GM18499 (cell line): ENCODE measurements around the gene SERPINB12.
A peak's percentile ranks its signal among the peaks of the same experiment; 100 is the strongest.

Experiments used
- ATAC-seq: cut with Tn5 transposase; IDR thresholded peaks from one replicate; pipeline ENCODE4 v1.9.1; 2021; ENCODE audit warnings: moderate number of reproducible peaks; ENCODE audit not compliant: insufficient read depth, unreplicated experiment

Gene SERPINB12

GRCh38 chr18:63550068-63550467 is 7.9 kb downstream of the SERPINB12 start:
- no peak for ATAC-seq

- ATAC-seq, result no peak
Measured at GRCh38 chr18:63551769-63552168, 9.6 kb downstream of the SERPINB12 start.

GRCh38 chr18:63552581-63552980 is 10.4 kb downstream of the SERPINB12 start:
- no peak for ATAC-seq

GRCh38 chr18:63553081-63553480 is 10.9 kb downstream of the SERPINB12 start:
- no peak for ATAC-seq

GRCh38 chr18:63559567-63560491 is 17.7 kb downstream of the SERPINB12 start:
- ATAC-seq, result no peak

GRCh38 chr18:63562284-63562683 is 20.1 kb downstream of the SERPINB12 start:
- ATAC-seq, result peak; percentile 50

GRCh38 chr18:63564021-63564420 is 21.9 kb downstream of the SERPINB12 start:
- no peak for ATAC-seq

GRCh38 chr18:63564561-63564960 is 22.4 kb downstream of the SERPINB12 start:
- ATAC-seq, result no peak

GRCh38 chr18:63567276-63567675 is 25.1 kb downstream of the SERPINB12 start:
- no peak for ATAC-seq

- ATAC-seq, result no peak
Measured at GRCh38 chr18:63567825-63568224, 25.7 kb downstream of the SERPINB12 start.

GRCh38 chr18:63570721-63571120 is 28.6 kb downstream of the SERPINB12 start:
- ATAC-seq, result no peak

- no peak for ATAC-seq
Measured at GRCh38 chr18:63575681-63576080, 33.5 kb downstream of the SERPINB12 start.

- no peak for ATAC-seq
Measured at GRCh38 chr18:63578357-63578958, 36.3 kb downstream of the SERPINB12 start.

- no peak for ATAC-seq
Measured at GRCh38 chr18:63579616-63580015, 37.4 kb downstream of the SERPINB12 start.

GRCh38 chr18:63585988-63586387 is 43.8 kb downstream of the SERPINB12 start:
- ATAC-seq, result no peak

GRCh38 chr18:63586431-63586830 is 44.3 kb downstream of the SERPINB12 start:
- no peak for ATAC-seq

- ATAC-seq, result no peak
Measured at GRCh38 chr18:63586966-63587365, 44.8 kb downstream of the SERPINB12 start, which contains the start of gene SERPINB13. SERPINB13 (plus strand) TSS chr18:63587343; CDS start chr18:63588668, 1,325 bp downstream.

GRCh38 chr18:63588909-63589308 is 46.7 kb downstream of the SERPINB12 start:
- ATAC-seq, result no peak

- no peak for ATAC-seq
Measured at GRCh38 chr18:63590373-63590772, 48.2 kb downstream of the SERPINB12 start.

- ATAC-seq, result no peak
Measured at GRCh38 chr18:63590966-63591695, 49.0 kb downstream of the SERPINB12 start.

- ATAC-seq, result no peak
Measured at GRCh38 chr18:63591725-63592124, 49.6 kb downstream of the SERPINB12 start.
